OCI-LY3 (cell line): Measurements from ENCODE around the gene MAP3K7.

Experiments
- H2AFZ ChIP-seq: fragments of 200-600, 300-600 bp; shearing (Covaris generic); 2 replicates; pipeline ENCODE4 v1.6.0; 2014; ENCODE audit warnings: antibody characterized with exemption, low read depth, low read length
- H3K27ac ChIP-seq: fragments of 200-600, 300-600 bp; sonication (generic); 2 replicates; pipeline ENCODE4 v1.5.1; 2014; ENCODE audit warnings: mild to moderate bottlenecking, low read length, moderate library complexity, mixed read lengths
- H3K27me3 ChIP-seq: fragments of 200-600, 300-600 bp; sonication (generic); 2 replicates; pipeline ENCODE4 v1.6.1; 2014; ENCODE audit warnings: low read depth, low read length, mixed read lengths
- H3K36me3 ChIP-seq: fragments of 200-600, 300-600 bp; sonication (generic); replicated peaks from 2 replicates; pipeline ENCODE3; 2014; ENCODE audit warnings: low read depth, low read length, mixed read lengths
- H3K4me1 ChIP-seq: fragments of 300-600, 200-600 bp; sonication (generic); 2 replicates; pipeline ENCODE4 v1.6.1; 2014; ENCODE audit warnings: low read length, mixed read lengths
- H3K4me2 ChIP-seq: fragments of 200-600, 300-600 bp; sonication (generic); 2 replicates; pipeline ENCODE4 v1.6.1; 2014; ENCODE audit warnings: low read length, mixed read lengths
- H3K4me3 ChIP-seq: fragments of 300-600, 200-600 bp; sonication (generic); 2 replicates; pipeline ENCODE4 v1.5.1; 2014; ENCODE audit warnings: antibody characterized with exemption, mild to moderate bottlenecking, low read length, moderate library complexity
- H3K79me2 ChIP-seq: fragments of 300-600, 200-600 bp; shearing (Covaris generic); 2 replicates; pipeline ENCODE4 v1.6.1; 2014; ENCODE audit warnings: mild to moderate bottlenecking, low read length, mixed read lengths
- H3K9ac ChIP-seq: fragments of 300-600, 200-600 bp; shearing (Covaris generic); 2 replicates; pipeline ENCODE4 v1.6.0; 2014; ENCODE audit warnings: mild to moderate bottlenecking, low read length, moderate library complexity
- H3K9me3 ChIP-seq: fragments of 200-600, 300-600 bp; shearing (Covaris generic); 2 replicates; pipeline ENCODE4 v1.6.1; 2014; ENCODE audit warnings: low read length, mixed read lengths; ENCODE audit not compliant: insufficient read depth
- H4K20me1 ChIP-seq: fragments of 200-600, 300-600 bp; sonication (generic); 2 replicates; pipeline ENCODE4 v1.6.1; 2016; ENCODE audit warnings: low read length, mixed read lengths; ENCODE audit not compliant: insufficient read depth
- CTCF ChIP-seq: fragments of 200-600, 300-600 bp; sonication (generic); IDR thresholded peaks from 2 replicates; pipeline ENCODE4 v1.5.1; 2014; ENCODE audit warnings: antibody characterized with exemption, low read length, low read depth
- EZH2phosphoT487 ChIP-seq: fragments of 200-600 bp; shearing (Covaris generic); IDR thresholded peaks from 2 replicates; pipeline ENCODE4 v1.6.1; 2018; ENCODE audit warnings: antibody characterized with exemption, mixed run types, low read depth

The MAP3K7 gene

GRCh38 chr6:90495216-90495817 lies 91.6 kb downstream of the MAP3K7 start:
- Histone ChIP-seq H3K79me2 (no peaks in the 10 kb centered on the region), H3K27me3 (no peaks in the 10 kb centered on the region; the same call in 1 of the 2 replicates), H3K4me2 (no peak overlapping the region), H3K4me3 (no peak overlapping the region), H3K9me3 (no peaks in the 10 kb centered on the region), H3K9ac (no peak overlapping the region), H3K4me1 (no peaks in the 10 kb centered on the region), H3K36me3 (no peaks in the 10 kb centered on the region), H3K27ac (no peak overlapping the region), H2AFZ (no peak overlapping the region), H4K20me1 (no peaks in the 10 kb centered on the region)
- TF ChIP-seq CTCF (no peak), EZH2phosphoT487 (no peak)

GRCh38 chr6:90494067-90494780 lies 92.6 kb downstream of the MAP3K7 start:
- no peaks in the 10 kb centered on the region for H3K4me1 ChIP-seq
- no peak overlapping the region for H2AFZ ChIP-seq
- no peak overlapping the region for H3K4me3 ChIP-seq
- no peaks in the 10 kb centered on the region for H3K79me2 ChIP-seq
- H3K9me3 ChIP-seq, result no peaks in the 10 kb centered on the region
- peaks cover 3% of the 10 kb centered on the region; the same call in 1 of the 2 replicates for H3K27me3 ChIP-seq
- H3K4me2 ChIP-seq, result no peak overlapping the region
- H3K36me3 ChIP-seq, result no peaks in the 10 kb centered on the region
- H3K9ac ChIP-seq, result no peak overlapping the region
- no peak for TF ChIP-seq CTCF
- no peak for TF ChIP-seq EZH2phosphoT487
- H4K20me1 ChIP-seq, result no peaks in the 10 kb centered on the region
- no peak overlapping the region for H3K27ac ChIP-seq

GRCh38 chr6:90493332-90493731 lies 93.5 kb downstream of the MAP3K7 start:
- TF ChIP-seq EZH2phosphoT487 (no peak), CTCF (no peak)

GRCh38 chr6:90492798-90493197 lies 94.1 kb downstream of the MAP3K7 start:
- Histone ChIP-seq H3K27ac (no peak overlapping the region), H3K79me2 (no peaks in the 10 kb centered on the region), H3K4me3 (no peak overlapping the region), H3K27me3 (peaks cover 3% of the 10 kb centered on the region; the same call in 1 of the 2 replicates), H3K9me3 (no peaks in the 10 kb centered on the region), H2AFZ (no peak overlapping the region), H3K36me3 (no peaks in the 10 kb centered on the region), H4K20me1 (no peaks in the 10 kb centered on the region), H3K9ac (no peak overlapping the region), H3K4me1 (no peaks in the 10 kb centered on the region), H3K4me2 (no peak overlapping the region)
- no peak for TF ChIP-seq EZH2phosphoT487
- no peak for TF ChIP-seq CTCF

More at GRCh38 chr6:90493332-90493731, 93.5 kb downstream of the MAP3K7 start:
- no peak overlapping the region for H3K4me3 ChIP-seq
- peaks cover 3% of the 10 kb centered on the region; the same call in 1 of the 2 replicates for H3K27me3 ChIP-seq
- no peak overlapping the region for H2AFZ ChIP-seq
- no peak overlapping the region for H3K4me2 ChIP-seq
- no peaks in the 10 kb centered on the region for H4K20me1 ChIP-seq
- H3K36me3 ChIP-seq, result no peaks in the 10 kb centered on the region
- H3K9ac ChIP-seq, result no peak overlapping the region
- H3K79me2 ChIP-seq, result no peaks in the 10 kb centered on the region
- no peaks in the 10 kb centered on the region for H3K4me1 ChIP-seq
- H3K9me3 ChIP-seq, result no peaks in the 10 kb centered on the region
- no peak overlapping the region for H3K27ac ChIP-seq
